GM19463 (cell line): ENCODE measurements around the gene RPTOR.
"Not testable (repeated sequence)": the region's sequence is repeated elsewhere in the genome, so short reads cannot be mapped to it uniquely, and the experiment has no call there.

Source experiments
- ATAC-seq: cut with Tn5 transposase; IDR thresholded peaks from one replicate; pipeline ENCODE4 v1.9.1; 2021; ENCODE audit warnings: mild to moderate bottlenecking, moderate library complexity; ENCODE audit not compliant: unreplicated experiment

The RPTOR gene

GRCh38 chr17:80544655-80545498, at the start of gene RPTOR:
Gene RPTOR, plus strand, starts transcription at chr17:80544838. Its CDS starts 792 bp downstream, at chr17:80545630.
- no peak for ATAC-seq

GRCh38 chr17:80497726-80498241, 46.9 kb upstream of the RPTOR start:
- ATAC-seq = no peak

- ATAC-seq = no peak
Observed at GRCh38 chr17:80498242-80498919, 46.3 kb upstream of the RPTOR start.

GRCh38 chr17:80498920-80499410, 45.7 kb upstream of the RPTOR start:
- ATAC-seq = no peak

GRCh38 chr17:80499560-80499959, 45.1 kb upstream of the RPTOR start:
- no peak for ATAC-seq

GRCh38 chr17:80499961-80500665, 44.5 kb upstream of the RPTOR start:
- ATAC-seq = no peak

GRCh38 chr17:80501741-80502577, 42.7 kb upstream of the RPTOR start:
- no peak for ATAC-seq

- no peak for ATAC-seq
Observed at GRCh38 chr17:80502578-80502877, 42.1 kb upstream of the RPTOR start.

GRCh38 chr17:80503031-80503430, 41.6 kb upstream of the RPTOR start:
- ATAC-seq = no peak

- no peak for ATAC-seq
Observed at GRCh38 chr17:80503921-80504320, 40.7 kb upstream of the RPTOR start.

GRCh38 chr17:80504686-80505413, 39.8 kb upstream of the RPTOR start:
- ATAC-seq = no peak

GRCh38 chr17:80507177-80507576, 37.5 kb upstream of the RPTOR start:
- ATAC-seq = not testable (repeated sequence)

GRCh38 chr17:80507965-80508364, 36.7 kb upstream of the RPTOR start:
- no peak for ATAC-seq

GRCh38 chr17:80509311-80509710, 35.3 kb upstream of the RPTOR start:
- ATAC-seq = no peak

GRCh38 chr17:80510132-80510531, 34.5 kb upstream of the RPTOR start:
- ATAC-seq = no peak

- no peak for ATAC-seq
Observed at GRCh38 chr17:80510772-80511171, 33.9 kb upstream of the RPTOR start.

GRCh38 chr17:80511222-80512180, 33.1 kb upstream of the RPTOR start:
- no peak for ATAC-seq

GRCh38 chr17:80512233-80512632, 32.4 kb upstream of the RPTOR start:
- no peak for ATAC-seq

GRCh38 chr17:80513201-80513600, 31.4 kb upstream of the RPTOR start:
- no peak for ATAC-seq
